Measurements from ENCODE around the gene KPNA1. TPM values are rescaled to one million over a fixed set of nuclear protein-coding genes. Genes with fewer than 3 reads are reported as not detected.

Gene KPNA1
- total RNA-seq, 1 donor from 2014 or later = 82.5 TPM

DNA sequence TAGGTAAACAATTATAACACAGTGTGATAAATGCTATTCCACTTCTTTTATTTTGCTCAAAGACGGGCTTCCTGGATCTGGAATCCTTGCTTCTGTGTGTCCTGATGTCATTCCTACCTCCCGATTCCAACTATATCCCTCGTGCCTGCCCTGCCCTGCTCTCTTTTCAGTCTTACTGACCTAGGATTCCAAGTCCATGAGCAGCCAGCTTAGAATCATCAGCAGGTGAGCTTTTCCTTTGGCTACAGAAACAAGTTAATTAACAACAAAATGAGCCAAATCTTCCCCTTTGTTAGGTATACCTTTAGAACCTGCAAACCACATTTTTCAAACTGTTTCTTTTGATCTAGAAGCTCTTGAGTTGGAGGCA is 21.9 kb upstream of the KPNA1 start:
- Mint-ChIP-seq H3K9me3 (ENCODE audit: low read depth) (no peaks in the 10 kb centered on the region), H3K36me3 (ENCODE audit: insufficient read depth) (peaks cover 9% of the 10 kb centered on the region), H3K4me3 (ENCODE audit: low read depth) (no peak overlapping the region), H3K27ac (no peak overlapping the region), H3K27me3 (no peaks in the 10 kb centered on the region), H3K4me1 (ENCODE audit: low read depth) (no peaks in the 10 kb centered on the region)
- no peak for DNase-seq (ENCODE audit: low spot score, unreplicated experiment)
- TF ChIP-seq, protein P1, sequence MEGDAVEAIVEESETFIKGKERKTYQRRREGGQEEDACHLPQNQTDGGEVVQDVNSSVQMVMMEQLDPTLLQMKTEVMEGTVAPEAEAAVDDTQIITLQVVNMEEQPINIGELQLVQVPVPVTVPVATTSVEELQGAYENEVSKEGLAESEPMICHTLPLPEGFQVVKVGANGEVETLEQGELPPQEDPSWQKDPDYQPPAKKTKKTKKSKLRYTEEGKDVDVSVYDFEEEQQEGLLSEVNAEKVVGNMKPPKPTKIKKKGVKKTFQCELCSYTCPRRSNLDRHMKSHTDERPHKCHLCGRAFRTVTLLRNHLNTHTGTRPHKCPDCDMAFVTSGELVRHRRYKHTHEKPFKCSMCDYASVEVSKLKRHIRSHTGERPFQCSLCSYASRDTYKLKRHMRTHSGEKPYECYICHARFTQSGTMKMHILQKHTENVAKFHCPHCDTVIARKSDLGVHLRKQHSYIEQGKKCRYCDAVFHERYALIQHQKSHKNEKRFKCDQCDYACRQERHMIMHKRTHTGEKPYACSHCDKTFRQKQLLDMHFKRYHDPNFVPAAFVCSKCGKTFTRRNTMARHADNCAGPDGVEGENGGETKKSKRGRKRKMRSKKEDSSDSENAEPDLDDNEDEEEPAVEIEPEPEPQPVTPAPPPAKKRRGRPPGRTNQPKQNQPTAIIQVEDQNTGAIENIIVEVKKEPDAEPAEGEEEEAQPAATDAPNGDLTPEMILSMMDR (IDR thresholded peaks at IDR 0.05; ENCODE audit: unreplicated experiment) = no peak

- no peaks in the 10 kb centered on the region for H3K27me3 Mint-ChIP-seq
- DNase-seq (ENCODE audit: low spot score, unreplicated experiment) = no peak
Observed at GRCh38 chr3:122535964-122536631, 21.4 kb upstream of the KPNA1 start.

DNA sequence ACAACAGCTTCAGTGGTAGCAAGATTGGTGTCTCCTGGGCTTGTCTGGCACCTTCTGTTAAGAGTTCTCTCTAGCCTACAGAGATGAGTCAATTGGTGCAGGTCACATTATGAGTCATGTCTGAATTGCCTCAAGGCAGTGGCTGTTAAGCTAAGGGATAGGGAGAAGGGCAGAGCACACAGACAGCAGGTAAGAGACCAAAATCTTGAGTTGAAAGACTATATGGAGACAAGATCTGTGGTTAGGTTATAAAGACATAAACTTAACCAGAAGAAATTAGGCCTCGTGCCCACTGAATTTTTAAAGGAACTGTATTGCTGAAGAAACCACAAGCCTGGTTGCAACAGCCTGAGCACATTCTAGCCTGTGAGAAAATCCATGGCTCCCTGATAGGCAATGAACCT is 19.2 kb upstream of the KPNA1 start:
- DNase-seq (ENCODE audit: low spot score, unreplicated experiment) = no peak
- no peaks in the 10 kb centered on the region for H3K4me1 Mint-ChIP-seq (ENCODE audit: low read depth)
- TF ChIP-seq, protein P1 (IDR thresholded peaks at IDR 0.05; ENCODE audit: unreplicated experiment) = no peak
- no peaks in the 10 kb centered on the region for H3K9me3 Mint-ChIP-seq (ENCODE audit: low read depth)
- H3K27ac Mint-ChIP-seq = no peak overlapping the region
- no peaks in the 10 kb centered on the region for H3K27me3 Mint-ChIP-seq
- H3K4me3 Mint-ChIP-seq (ENCODE audit: low read depth) = no peak overlapping the region
- H3K36me3 Mint-ChIP-seq (ENCODE audit: insufficient read depth) = peaks cover 5% of the 10 kb centered on the region

More at GRCh38 chr3:122535964-122536631, 21.4 kb upstream of the KPNA1 start:
- Mint-ChIP-seq H3K27ac (no peak overlapping the region), H3K9me3 (ENCODE audit: low read depth) (no peaks in the 10 kb centered on the region), H3K4me1 (ENCODE audit: low read depth) (no peaks in the 10 kb centered on the region), H3K36me3 (ENCODE audit: insufficient read depth) (peaks cover 9% of the 10 kb centered on the region), H3K4me3 (ENCODE audit: low read depth) (no peak overlapping the region)
- TF ChIP-seq, protein P1 (IDR thresholded peaks at IDR 0.05; ENCODE audit: unreplicated experiment) = no peak

GRCh38 chr3:122533480-122533879 is 18.7 kb upstream of the KPNA1 start:
- Mint-ChIP-seq H3K36me3 (ENCODE audit: insufficient read depth) (peaks cover 5% of the 10 kb centered on the region), H3K4me3 (ENCODE audit: low read depth) (no peak overlapping the region), H3K4me1 (ENCODE audit: low read depth) (no peaks in the 10 kb centered on the region), H3K27me3 (no peaks in the 10 kb centered on the region), H3K27ac (no peak overlapping the region), H3K9me3 (ENCODE audit: low read depth) (no peaks in the 10 kb centered on the region)
- DNase-seq (ENCODE audit: low spot score, unreplicated experiment) = no peak
- TF ChIP-seq, protein P1 (IDR thresholded peaks at IDR 0.05; ENCODE audit: unreplicated experiment) = no peak

GRCh38 chr3:122530164-122530563 is 15.4 kb upstream of the KPNA1 start:
- H3K27me3 Mint-ChIP-seq = no peaks in the 10 kb centered on the region
- H3K4me1 Mint-ChIP-seq (ENCODE audit: low read depth) = no peaks in the 10 kb centered on the region
- H3K36me3 Mint-ChIP-seq (ENCODE audit: insufficient read depth) = peaks cover 5% of the 10 kb centered on the region
- H3K27ac Mint-ChIP-seq = no peak overlapping the region
- TF ChIP-seq, protein P1 (IDR thresholded peaks at IDR 0.05; ENCODE audit: unreplicated experiment) = no peak
- no peak for DNase-seq (ENCODE audit: low spot score, unreplicated experiment)
- no peaks in the 10 kb centered on the region for H3K9me3 Mint-ChIP-seq (ENCODE audit: low read depth)
- no peak overlapping the region for H3K4me3 Mint-ChIP-seq (ENCODE audit: low read depth)
